ENCODE measurements around the gene TRMT112.
"Not testable (repeated sequence)": the region's sequence is repeated elsewhere in the genome, so short reads cannot be mapped to it uniquely, and the experiment has no call there.

Gene TRMT112

DNA sequence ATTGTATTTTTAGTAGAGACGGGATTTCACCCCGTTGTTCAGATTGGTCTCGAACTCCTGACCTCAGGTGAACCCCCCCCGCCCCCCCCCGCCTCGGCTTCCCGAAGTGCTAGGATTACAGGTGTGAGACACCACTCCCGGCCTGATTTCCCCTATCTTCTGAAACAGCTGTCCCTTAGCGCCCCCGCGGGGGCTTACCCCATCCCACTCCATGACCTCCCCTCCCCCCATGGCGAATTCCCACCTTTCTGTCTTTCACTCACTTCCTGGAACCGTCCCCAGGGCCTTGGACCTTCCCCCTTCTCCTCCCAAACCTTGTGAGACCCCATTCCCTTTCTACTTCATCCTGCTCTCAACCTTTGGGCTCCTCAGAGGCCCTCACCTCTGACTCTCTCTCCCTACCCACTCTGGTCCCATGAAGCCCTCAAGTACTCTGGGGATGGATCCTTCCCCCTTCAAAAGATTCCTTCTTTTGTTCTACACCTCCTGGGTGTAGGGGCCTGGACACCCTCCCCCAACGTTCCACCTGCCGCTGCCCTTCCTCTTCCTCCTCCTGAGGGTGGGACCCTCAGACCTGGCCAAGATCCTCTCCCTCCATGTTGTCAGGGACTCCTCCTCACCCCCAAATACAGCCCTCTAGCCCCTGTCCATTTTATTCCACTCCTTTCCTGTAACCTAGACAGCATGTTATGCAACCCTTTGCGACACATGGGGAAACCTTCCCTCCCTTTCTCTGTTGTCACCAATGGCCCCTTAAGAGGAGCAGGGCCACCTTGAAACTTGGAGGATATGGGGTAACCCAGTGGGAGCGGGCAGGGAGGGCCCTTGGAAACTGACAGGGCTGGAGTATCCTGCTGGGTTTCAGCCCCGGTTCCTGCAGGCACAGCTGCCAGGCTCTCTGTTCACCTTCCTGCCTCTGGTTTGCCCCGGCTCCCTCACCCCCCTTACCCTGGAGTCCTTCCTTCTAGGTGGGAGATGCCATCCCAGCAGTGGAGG lies 1.7 kb upstream of the TRMT112 start:
- H3K27me3 ChIP-seq = no peaks in the 10 kb centered on the region
- DNase-seq = no peak
- peak overlapping the region; percentile 95 to 97 for H3K27ac ChIP-seq
- H3K4me1 ChIP-seq = peaks cover 0 to 33% (median 22%) of the 10 kb centered on the region in 4 donors
- peaks cover 8 to 53% (median 20%) of the 10 kb centered on the region in 3 donors for H3K36me3 ChIP-seq
- no peaks in the 10 kb centered on the region for H3K9me3 ChIP-seq
- peak overlapping the region; percentile 85 to 93 for H3K4me3 ChIP-seq
- intact Hi-C loops (cut with DNase I; ENCODE audit: low total_unique reads) = loop anchor here (2.0 kb wide), 1 partner anchor 36 kb away; no protein-coding TSS in a partner anchor
- TF ChIP-seq, protein P1, sequence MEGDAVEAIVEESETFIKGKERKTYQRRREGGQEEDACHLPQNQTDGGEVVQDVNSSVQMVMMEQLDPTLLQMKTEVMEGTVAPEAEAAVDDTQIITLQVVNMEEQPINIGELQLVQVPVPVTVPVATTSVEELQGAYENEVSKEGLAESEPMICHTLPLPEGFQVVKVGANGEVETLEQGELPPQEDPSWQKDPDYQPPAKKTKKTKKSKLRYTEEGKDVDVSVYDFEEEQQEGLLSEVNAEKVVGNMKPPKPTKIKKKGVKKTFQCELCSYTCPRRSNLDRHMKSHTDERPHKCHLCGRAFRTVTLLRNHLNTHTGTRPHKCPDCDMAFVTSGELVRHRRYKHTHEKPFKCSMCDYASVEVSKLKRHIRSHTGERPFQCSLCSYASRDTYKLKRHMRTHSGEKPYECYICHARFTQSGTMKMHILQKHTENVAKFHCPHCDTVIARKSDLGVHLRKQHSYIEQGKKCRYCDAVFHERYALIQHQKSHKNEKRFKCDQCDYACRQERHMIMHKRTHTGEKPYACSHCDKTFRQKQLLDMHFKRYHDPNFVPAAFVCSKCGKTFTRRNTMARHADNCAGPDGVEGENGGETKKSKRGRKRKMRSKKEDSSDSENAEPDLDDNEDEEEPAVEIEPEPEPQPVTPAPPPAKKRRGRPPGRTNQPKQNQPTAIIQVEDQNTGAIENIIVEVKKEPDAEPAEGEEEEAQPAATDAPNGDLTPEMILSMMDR (IDR thresholded peaks at IDR 0.05) = no peak

DNA sequence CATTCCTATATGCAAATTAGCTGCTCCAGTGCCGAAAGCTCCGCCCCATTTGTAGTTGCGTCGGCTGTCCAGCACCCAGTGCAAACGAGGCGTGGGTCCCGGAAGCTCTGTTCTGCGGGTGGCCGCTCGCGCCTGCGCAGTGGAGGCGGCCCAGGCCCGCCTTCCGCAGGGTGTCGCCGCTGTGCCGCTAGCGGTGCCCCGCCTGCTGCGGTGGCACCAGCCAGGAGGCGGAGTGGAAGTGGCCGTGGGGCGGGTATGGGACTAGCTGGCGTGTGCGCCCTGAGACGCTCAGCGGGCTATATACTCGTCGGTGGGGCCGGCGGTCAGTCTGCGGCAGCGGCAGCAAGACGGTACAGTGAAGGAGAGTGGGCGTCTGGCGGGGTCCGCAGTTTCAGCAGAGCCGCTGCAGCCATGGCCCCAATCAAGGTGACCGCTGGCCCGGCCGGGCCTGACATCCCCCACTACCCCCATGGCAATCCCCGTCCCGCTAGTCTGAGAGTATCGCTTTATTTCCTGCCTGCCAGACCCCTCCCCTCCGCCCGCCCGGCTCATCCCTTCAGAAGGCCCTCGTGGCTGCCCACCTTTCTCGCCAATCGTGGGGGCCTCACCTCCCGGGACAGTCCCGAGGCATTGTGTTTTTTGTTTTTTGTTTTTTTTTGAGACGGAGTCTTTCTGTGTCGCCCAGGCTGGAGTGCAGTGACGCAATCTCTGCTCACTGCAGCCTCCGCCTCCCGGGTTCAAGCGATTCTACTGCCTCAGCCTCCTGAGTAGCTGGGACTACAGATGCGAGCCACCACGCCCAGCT lies 804 bp upstream of the TRMT112 start, which contains the start of gene PRDX5:
PRDX5 (plus strand) TSS at position 161 of the 805 bp plus-strand sequence; CDS start at position 256, 95 bp downstream.
- peak; percentile 97 to 99 for DNase-seq
- H3K27me3 ChIP-seq = no peaks in the 10 kb centered on the region
- TF ChIP-seq, protein P1 (IDR thresholded peaks at IDR 0.05) = peak; percentile 21
- H3K36me3 ChIP-seq = peaks cover 8 to 62% (median 20%) of the 10 kb centered on the region in 3 donors
- peaks cover 0 to 33% (median 22%) of the 10 kb centered on the region in 4 donors for H3K4me1 ChIP-seq
- intact Hi-C loops (cut with DNase I; ENCODE audit: low total_unique reads) = loop anchor here (2.0 kb wide), 1 partner anchor 37 kb away; no protein-coding TSS in a partner anchor
- peak within 1 kb of the TSS; percentile 85 to 93 for H3K4me3 ChIP-seq
- no peaks in the 10 kb centered on the region for H3K9me3 ChIP-seq
- peak within 1 kb of the TSS; percentile 95 to 97 for H3K27ac ChIP-seq

DNA sequence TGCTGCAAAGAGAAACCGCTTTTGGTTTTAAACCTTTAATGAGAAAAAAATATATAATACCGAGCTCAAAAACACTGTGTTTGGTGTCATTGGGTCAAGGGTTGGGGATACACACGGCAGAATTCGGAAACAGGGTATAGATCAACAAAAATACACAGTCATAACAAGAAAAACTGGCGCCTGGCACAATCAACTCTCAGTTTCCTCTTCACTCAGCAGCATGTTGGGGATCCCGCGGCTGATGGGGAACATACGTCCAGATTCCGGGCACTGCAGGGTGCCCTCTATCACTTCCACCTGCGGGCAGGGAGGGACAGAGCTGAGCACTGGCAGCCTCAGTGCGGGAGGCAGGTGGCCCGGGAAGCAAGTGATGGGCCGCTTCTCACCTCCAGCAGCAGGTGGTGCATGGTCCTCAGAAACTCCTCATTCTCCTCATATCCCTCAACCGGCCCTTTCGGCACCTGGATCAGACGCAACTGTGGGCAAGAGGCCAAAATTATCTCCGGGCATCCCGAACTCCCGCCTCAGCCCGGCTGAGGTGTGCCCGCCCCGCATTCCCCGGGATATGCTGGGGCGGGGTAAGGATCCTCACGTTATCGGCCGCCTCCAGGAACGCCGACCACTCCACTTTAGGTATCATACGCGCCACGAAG lies 561 bp downstream of the TRMT112 start:
- Histone ChIP-seq H3K36me3 (peaks cover 8 to 51% (median 20%) of the 10 kb centered on the region in 3 donors), H3K9me3 (no peaks in the 10 kb centered on the region), H3K27ac (peak overlapping the region; percentile 95 to 97), H3K4me3 (peak overlapping the region; percentile 85 to 93), H3K4me1 (peaks cover 0 to 27% (median 22%) of the 10 kb centered on the region in 4 donors), H3K27me3 (no peaks in the 10 kb centered on the region)
- no peak for DNase-seq
- intact Hi-C loops (cut with DNase I; ENCODE audit: low total_unique reads) = no loop called here
- TF ChIP-seq, protein P1 (IDR thresholded peaks at IDR 0.05) = no peak

DNA sequence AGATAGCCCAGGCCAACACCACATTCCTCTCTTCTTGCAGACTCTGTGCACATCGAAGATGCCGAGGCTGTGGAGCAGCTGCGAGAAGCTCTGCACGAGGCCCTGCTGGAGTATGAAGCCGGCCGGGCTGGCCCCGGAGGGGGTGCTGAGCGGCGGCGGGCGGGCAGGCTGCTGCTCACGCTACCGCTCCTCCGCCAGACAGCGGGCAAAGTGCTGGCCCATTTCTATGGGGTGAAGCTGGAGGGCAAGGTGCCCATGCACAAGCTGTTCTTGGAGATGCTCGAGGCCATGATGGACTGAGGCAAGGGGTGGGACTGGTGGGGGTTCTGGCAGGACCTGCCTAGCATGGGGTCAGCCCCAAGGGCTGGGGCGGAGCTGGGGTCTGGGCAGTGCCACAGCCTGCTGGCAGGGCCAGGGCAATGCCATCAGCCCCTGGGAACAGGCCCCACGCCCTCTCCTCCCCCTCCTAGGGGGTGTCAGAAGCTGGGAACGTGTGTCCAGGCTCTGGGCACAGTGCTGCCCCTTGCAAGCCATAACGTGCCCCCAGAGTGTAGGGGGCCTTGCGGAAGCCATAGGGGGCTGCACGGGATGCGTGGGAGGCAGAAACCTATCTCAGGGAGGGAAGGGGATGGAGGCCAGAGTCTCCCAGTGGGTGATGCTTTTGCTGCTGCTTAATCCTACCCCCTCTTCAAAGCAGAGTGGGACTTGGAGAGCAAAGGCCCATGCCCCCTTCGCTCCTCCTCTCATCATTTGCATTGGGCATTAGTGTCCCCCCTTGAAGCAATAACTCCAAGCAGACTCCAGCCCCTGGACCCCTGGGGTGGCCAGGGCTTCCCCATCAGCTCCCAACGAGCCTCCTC lies 1.5 kb downstream of the TRMT112 start:
- DNase-seq = peak in 1 of 2 donors; percentile 59
- H3K9me3 ChIP-seq; intact Hi-C loops (cut with DNase I; ENCODE audit: low total_unique reads); H3K27me3 ChIP-seq: not testable (repeated sequence)
- H3K4me1 ChIP-seq = peaks cover 0 to 27% (median 22%) of the 10 kb centered on the region in 4 donors
- H3K4me3 ChIP-seq = peak overlapping the region in 1 of 2 donors; percentile 93
- H3K27ac ChIP-seq = peak overlapping the region; percentile 95 to 97
- H3K36me3 ChIP-seq = peaks cover 8 to 43% (median 20%) of the 10 kb centered on the region in 3 donors

DNA sequence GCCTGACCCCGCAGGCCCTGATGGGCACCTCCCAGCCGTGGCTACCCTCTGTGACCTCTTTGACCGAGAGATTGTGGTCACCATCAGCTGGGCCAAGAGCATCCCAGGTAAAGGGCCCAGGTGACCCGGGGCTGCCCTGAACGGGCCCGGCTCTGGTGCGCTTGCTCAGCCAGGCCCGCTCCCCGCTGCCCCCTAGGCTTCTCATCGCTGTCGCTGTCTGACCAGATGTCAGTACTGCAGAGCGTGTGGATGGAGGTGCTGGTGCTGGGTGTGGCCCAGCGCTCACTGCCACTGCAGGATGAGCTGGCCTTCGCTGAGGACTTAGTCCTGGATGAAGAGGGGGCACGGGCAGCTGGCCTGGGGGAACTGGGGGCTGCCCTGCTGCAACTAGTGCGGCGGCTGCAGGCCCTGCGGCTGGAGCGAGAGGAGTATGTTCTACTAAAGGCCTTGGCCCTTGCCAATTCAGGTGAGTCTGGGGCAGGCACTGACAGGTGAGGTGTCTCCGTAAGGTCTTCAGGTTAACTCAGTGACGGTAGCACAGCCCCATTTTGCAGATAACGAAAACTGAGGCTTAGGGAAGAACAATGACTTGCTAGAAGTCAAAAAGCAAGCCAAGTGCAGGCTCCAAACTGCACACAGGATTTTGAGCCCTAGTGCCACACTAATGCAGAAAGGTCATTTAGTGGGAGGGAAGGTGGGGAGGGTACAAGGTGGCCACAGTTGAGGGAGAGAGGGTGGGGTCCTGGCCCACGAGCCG lies 2.4 kb downstream of the TRMT112 start:
- Histone ChIP-seq H3K36me3 (peaks cover 8 to 35% (median 20%) of the 10 kb centered on the region in 3 donors), H3K27me3 (no peaks in the 10 kb centered on the region), H3K9me3 (no peaks in the 10 kb centered on the region), H3K4me3 (no peak overlapping the region), H3K4me1 (peaks cover 0 to 23% (median 22%) of the 10 kb centered on the region in 4 donors), H3K27ac (no peak overlapping the region)
- TF ChIP-seq, protein P1 (IDR thresholded peaks at IDR 0.05) = no peak
- intact Hi-C loops (cut with DNase I; ENCODE audit: low total_unique reads) = no loop called here
- peak in 1 of 2 donors; percentile 63 for DNase-seq
